Activated B cell treated with CpG ODN at 0.5 μM for 24 hours (primary cell): Measurements from ENCODE around the gene PMIS2. TPM values are rescaled to one million over a fixed set of nuclear protein-coding genes. Genes with fewer than 3 reads are reported as not detected.
"Not testable (repeated sequence)": the region's sequence is repeated elsewhere in the genome, so short reads cannot be mapped to it uniquely, and the experiment has no call there.

Source experiments
- ATAC-seq: fragments of 200-7000 bp; cut with Tn5 transposase; one replicate; pipeline ENCODE4 v1.10.0; 2021; ENCODE audit warnings: low read depth, mild to moderate bottlenecking, moderate library complexity
- CTCF ChIA-PET: fragments of 350-600 bp; sonication (Branson Sonifier 250); formaldehyde crosslinking; loops from one replicate; lab custom pipeline; 2021; ENCODE audit warnings: antibody characterized with exemption; lab: Charles Lee
- POLR2A ChIA-PET: fragments of 350-600 bp; sonication (Branson Sonifier 250); formaldehyde crosslinking; loops from one replicate; lab custom pipeline; 2021; ENCODE audit warnings: antibody characterized with exemption; lab: Charles Lee
- DNase-seq: peaks from one replicate; pipeline ENCODE4 v3.0.0; 2022
- H3K27ac Mint-ChIP-seq: one replicate; pipeline ENCODE4 v1.8.0; 2020; ENCODE audit warnings: mixed read lengths
- H3K27me3 Mint-ChIP-seq: one replicate; pipeline ENCODE4 v1.8.0; 2021; ENCODE audit warnings: mixed read lengths
- H3K36me3 Mint-ChIP-seq: one replicate; pipeline ENCODE4 v1.8.0; 2021; ENCODE audit warnings: low read depth, mixed read lengths
- H3K4me1 Mint-ChIP-seq: one replicate; pipeline ENCODE4 v1.8.0; 2021; ENCODE audit warnings: mixed read lengths
- H3K4me3 Mint-ChIP-seq: one replicate; pipeline ENCODE4 v1.8.0; 2020; ENCODE audit warnings: mild to moderate bottlenecking, mixed read lengths
- H3K9me3 Mint-ChIP-seq: one replicate; pipeline ENCODE4 v1.8.0; 2020; ENCODE audit warnings: mixed read lengths
- CTCF ChIP-seq: fragments of 200-600 bp; IDR thresholded peaks from one replicate; pipeline ENCODE4 v1.8.0; 2022; ENCODE audit warnings: antibody characterized with exemption, mild to moderate bottlenecking
- intact Hi-C: fragments of 100-400 bp; cut with micrococcal nuclease; formaldehyde crosslinking; loops from one replicate; pipeline ENCODE4 v1.15.1; 2024
- total RNA-seq: library from RNA; stranded (reverse); gene quantifications from 2 replicates; pipeline ENCODE4 v1.2.3, GENCODE V29; 2022

PMIS2 gene
- total RNA-seq, 1 donor from 2014 or later = not detected

DNA sequence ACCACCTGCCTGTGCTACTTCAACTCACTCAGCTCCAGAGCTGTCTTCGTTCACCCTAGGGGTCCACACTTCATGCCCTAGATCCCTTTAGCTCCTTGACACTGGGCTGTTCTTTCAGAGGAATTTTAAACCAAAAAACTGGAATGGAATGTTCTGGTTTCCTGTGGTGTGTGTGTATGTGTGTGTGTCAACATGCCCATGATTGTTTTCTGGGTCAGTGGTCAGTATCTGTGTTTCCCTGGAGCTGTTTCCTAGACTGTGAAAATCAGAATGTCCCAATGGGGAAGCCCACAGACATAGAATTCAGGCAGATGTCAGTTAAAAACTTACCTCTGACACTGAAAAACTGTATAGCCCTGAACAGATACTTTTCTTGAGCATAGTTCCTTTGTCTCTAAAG, 1.3 kb downstream of the PMIS2 start:
- ChIA-PET CTCF (interaction anchor here (2.0 kb wide), 1 partner anchor 77 kb away, joined by 7 read pairs; no protein-coding TSS in a partner anchor), POLR2A (no interaction called here)
- peaks cover 17% of the 10 kb centered on the region for H3K27me3 Mint-ChIP-seq
- no peaks in the 10 kb centered on the region for H3K4me1 Mint-ChIP-seq
- H3K27ac Mint-ChIP-seq = no peak overlapping the region
- H3K9me3 Mint-ChIP-seq = no peaks in the 10 kb centered on the region
- no peak for DNase-seq
- no peaks in the 10 kb centered on the region for H3K36me3 Mint-ChIP-seq
- H3K4me3 Mint-ChIP-seq = no peak overlapping the region
- no peak for TF ChIP-seq CTCF
- intact Hi-C loops = no loop called here
- ATAC-seq = no peak

DNA sequence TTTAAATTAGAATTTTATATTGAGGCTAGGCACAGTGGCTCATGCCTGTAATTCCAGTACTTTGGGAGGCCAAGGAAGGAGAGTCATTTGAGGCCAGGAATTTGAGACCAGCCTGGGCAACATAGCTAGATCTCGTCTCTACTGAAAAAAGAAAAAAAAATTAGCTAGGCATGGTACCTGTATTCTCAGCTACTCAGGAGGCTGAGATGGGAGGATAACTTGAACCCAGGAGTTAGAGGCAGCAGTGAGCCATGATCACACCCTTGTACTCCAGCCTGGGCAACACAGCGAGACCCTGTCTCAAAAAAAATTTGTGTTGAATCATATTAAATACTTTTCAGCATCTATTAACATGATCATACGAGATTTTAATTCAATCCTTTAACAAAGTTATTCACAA, 4.9 kb downstream of the PMIS2 start:
- TF ChIP-seq CTCF = no peak
- ATAC-seq (no peak), DNase-seq (no peak)
- ChIA-PET POLR2A (interaction anchor here (0.7 kb wide), 1 partner anchor 17 kb away, joined by 5 read pairs; no protein-coding TSS in a partner anchor), CTCF (interaction anchor here (1.1 to 3.6 kb wide), 3 partner anchors 42 to 238 kb away, joined by 5 to 22 read pairs (median 18); no protein-coding TSS in a partner anchor)
- no peaks in the 10 kb centered on the region for H3K9me3 Mint-ChIP-seq
- no peak overlapping the region for H3K4me3 Mint-ChIP-seq
- no peaks in the 10 kb centered on the region for H3K36me3 Mint-ChIP-seq
- no peaks in the 10 kb centered on the region for H3K4me1 Mint-ChIP-seq
- H3K27me3 Mint-ChIP-seq = peaks cover 7% of the 10 kb centered on the region
- intact Hi-C loops = no loop called here
- no peak overlapping the region for H3K27ac Mint-ChIP-seq

GRCh38 chr19:35592226-35592625, 6.3 kb downstream of the PMIS2 start:
- DNase-seq = no peak
- Mint-ChIP-seq H3K4me3 (no peak overlapping the region), H3K36me3 (no peaks in the 10 kb centered on the region), H3K9me3 (no peaks in the 10 kb centered on the region), H3K27me3 (no peaks in the 10 kb centered on the region), H3K4me1 (no peaks in the 10 kb centered on the region), H3K27ac (no peak overlapping the region)
- CTCF ChIA-PET = interaction anchor here (1.1 to 3.6 kb wide), 4 partner anchors 43 to 239 kb away, joined by 3 to 22 read pairs (median 12); partner anchors contain the start of gene DMKN
- peak; percentile 54 for ATAC-seq
- intact Hi-C loops = loop anchor here (1.0 to 2.0 kb wide), 4 partner anchors 43 to 525 kb away; no protein-coding TSS in a partner anchor
- POLR2A ChIA-PET = no interaction called here
- TF ChIP-seq CTCF = no peak

GRCh38 chr19:35595026-35595425, 9.1 kb downstream of the PMIS2 start:
- intact Hi-C loops, POLR2A ChIA-PET, H3K4me3 Mint-ChIP-seq, DNase-seq, H3K4me1 Mint-ChIP-seq, H3K27ac Mint-ChIP-seq, ATAC-seq, CTCF ChIA-PET, H3K36me3 Mint-ChIP-seq, H3K27me3 Mint-ChIP-seq, H3K9me3 Mint-ChIP-seq: not testable (repeated sequence)

GRCh38 chr19:35595928-35596327, 10.0 kb downstream of the PMIS2 start:
- peaks cover 7% of the 10 kb centered on the region for H3K27me3 Mint-ChIP-seq
- no peaks in the 10 kb centered on the region for H3K9me3 Mint-ChIP-seq
- DNase-seq (no peak), ATAC-seq (no peak)
- no peak overlapping the region for H3K27ac Mint-ChIP-seq
- TF ChIP-seq CTCF = no peak
- H3K36me3 Mint-ChIP-seq = no peaks in the 10 kb centered on the region
- H3K4me3 Mint-ChIP-seq = no peak overlapping the region
- ChIA-PET POLR2A (no interaction called here), CTCF (no interaction called here)
- intact Hi-C loops = no loop called here
- no peaks in the 10 kb centered on the region for H3K4me1 Mint-ChIP-seq
